ENCODE data around the gene PIH1D1.
"Not testable (repeated sequence)": the region's sequence is repeated elsewhere in the genome, so short reads cannot be mapped to it uniquely, and the experiment has no call there.

Gene PIH1D1

GRCh38 chr19:49453013-49453756 lies 1.6 kb upstream of the PIH1D1 start, which contains the start of gene ALDH16A1:
ALDH16A1 (plus strand) TSS chr19:49453225; CDS start chr19:49453332, 107 bp downstream.
- H3K4me3 ChIP-seq (ENCODE audit: low read depth, low read length): peak within 1 kb of the TSS; percentile 97
- no peak for TF ChIP-seq CTCF (IDR thresholded peaks at IDR 0.05; ENCODE audit: borderline replicate concordance, insufficient read depth, low read depth, low read length)

GRCh38 chr19:49450405-49450804 lies 1.2 kb downstream of the PIH1D1 start:
- TF ChIP-seq CTCF (IDR thresholded peaks at IDR 0.05; ENCODE audit: borderline replicate concordance, insufficient read depth, low read depth, low read length): no peak
- H3K4me3 ChIP-seq (ENCODE audit: low read depth, low read length): peak overlapping the region; percentile 97

GRCh38 chr19:49448432-49448786 lies 3.2 kb downstream of the PIH1D1 start:
- TF ChIP-seq CTCF (IDR thresholded peaks at IDR 0.05; ENCODE audit: borderline replicate concordance, insufficient read depth, low read depth, low read length): no peak

GRCh38 chr19:49447485-49448431 lies 3.9 kb downstream of the PIH1D1 start:
- no peak for TF ChIP-seq CTCF (IDR thresholded peaks at IDR 0.05; ENCODE audit: borderline replicate concordance, insufficient read depth, low read depth, low read length)
- no peak overlapping the region for H3K4me3 ChIP-seq (ENCODE audit: low read depth, low read length)

More at GRCh38 chr19:49448432-49448786, 3.2 kb downstream of the PIH1D1 start:
- no peak overlapping the region for H3K4me3 ChIP-seq (ENCODE audit: low read depth, low read length)

- H3K4me3 ChIP-seq (ENCODE audit: low read depth, low read length): no peak overlapping the region
- no peak for TF ChIP-seq CTCF (IDR thresholded peaks at IDR 0.05; ENCODE audit: borderline replicate concordance, insufficient read depth, low read depth, low read length)
These were observed 5.6 kb downstream of the PIH1D1 start for GRCh38 chr19:49445997-49446396.

- not testable (repeated sequence) for H3K4me3 ChIP-seq (ENCODE audit: low read depth, low read length)
These were observed 7.4 kb downstream of the PIH1D1 start for GRCh38 chr19:49444100-49444700.

GRCh38 chr19:49443366-49444099 lies 8.1 kb downstream of the PIH1D1 start:
- TF ChIP-seq CTCF (IDR thresholded peaks at IDR 0.05; ENCODE audit: borderline replicate concordance, insufficient read depth, low read depth, low read length): peak; percentile 98
- peak overlapping the region; percentile 52 for H3K4me3 ChIP-seq (ENCODE audit: low read depth, low read length)

All from GM12875 (cell line).